Endothelial cell of umbilical vein (primary cell): ENCODE data around the gene DTX3. TPM values are rescaled to one million over a fixed set of nuclear protein-coding genes. Genes with fewer than 3 reads are reported as not detected.

ENCODE experiments used
- BruUV-seq: library from RNA; stranded (reverse); fragments of 400-500 nt; replicated peaks from 2 replicates; lab custom pipeline; 2021; lab: Mats Ljungman, UMichigan
- CTCF ChIA-PET: fragments of 300-600, 350-600 bp; sonication (Branson Sonifier 250); formaldehyde crosslinking; loops from one replicate; lab custom pipeline; 2021; ENCODE audit warnings: antibody characterized with exemption, inconsistent platforms; lab: Charles Lee
- POLR2A ChIA-PET: fragments of 300-600, 350-600 bp; sonication (Branson Sonifier 250); formaldehyde crosslinking; loops from one replicate; lab custom pipeline; 2021; ENCODE audit warnings: antibody characterized with exemption, inconsistent platforms; lab: Charles Lee
- DNase-seq: peaks from one replicate; pipeline ENCODE4 v3.0.0-alpha.2; 2011; ENCODE audit warnings: low read depth, low spot score
- FAIRE-seq: peaks from 2 replicates; lab custom pipeline; 2011; peaks lifted over from hg19 to GRCh38; lab: Jason Lieb, UNC
- H2AFZ ChIP-seq: 2 replicates; pipeline ENCODE4 v1.6.0; 2012; ENCODE audit warnings: low read depth, low read length, control low read depth, inconsistent platforms
- H3K27ac ChIP-seq: 2 replicates; pipeline ENCODE4 v1.5.1; 2011; ENCODE audit warnings: low read depth, mild to moderate bottlenecking, control low read depth, low read length, moderate library complexity; ENCODE audit not compliant: insufficient read depth
- H3K27me3 ChIP-seq, 2 experiments: 2 replicates each; pipeline versions ENCODE4 v1.6.0 to v1.6.1; 2011; ENCODE audit warnings: low read length in 2 of 2, mixed read lengths in 1 of 2; ENCODE audit not compliant: control insufficient read depth in 2 of 2, insufficient read depth in 2 of 2
- H3K36me3 ChIP-seq, 2 experiments: 2 replicates in 1 of 2; 3 replicates in 1 of 2; pipeline ENCODE4 v1.5.1; 2011; ENCODE audit warnings: low read length in 2 of 2, mild to moderate bottlenecking in 1 of 2, moderate library complexity in 1 of 2; ENCODE audit not compliant: control insufficient read depth in 2 of 2, insufficient read depth in 2 of 2; ENCODE audit errors: extremely low read depth in 1 of 2
- H3K4me1 ChIP-seq: 3 replicates; pipeline ENCODE4 v1.5.1; 2011; ENCODE audit warnings: mild to moderate bottlenecking, low read length; ENCODE audit not compliant: control insufficient read depth, insufficient read depth; ENCODE audit errors: extremely low read depth
- H3K4me2 ChIP-seq: 2 replicates; pipeline ENCODE4 v1.6.1; 2011; ENCODE audit warnings: low read length, control low read depth, mixed read lengths; ENCODE audit not compliant: insufficient read depth
- H3K4me3 ChIP-seq, 3 experiments: fragments of 200-600 bp in 1 of 3; sonication (generic), shearing (Covaris generic) in 1 of 3; replicated peaks in 1 of 3; 2 replicates each; pipeline ENCODE4 v1.5.1; 2011 to 2016; ENCODE audit warnings: control low read depth in 3 of 3, low read length in 3 of 3, mild to moderate bottlenecking in 2 of 3, inconsistent platforms in 1 of 3, low read depth in 1 of 3, moderate library complexity in 1 of 3; ENCODE audit not compliant: insufficient read depth in 1 of 3
- H3K79me2 ChIP-seq: 2 replicates; pipeline ENCODE4 v1.6.0; 2012; ENCODE audit warnings: low read length, inconsistent platforms; ENCODE audit not compliant: control insufficient read depth, insufficient read depth
- H3K9ac ChIP-seq: replicated peaks from 2 replicates; pipeline ENCODE3; 2011; ENCODE audit warnings: low read length, control low read depth; ENCODE audit not compliant: insufficient read depth; ENCODE audit errors: extremely low read depth
- H3K9me1 ChIP-seq: replicated peaks from 3 replicates; pipeline ENCODE4 v1.6.0; 2011; ENCODE audit warnings: mild to moderate bottlenecking, low read length; ENCODE audit not compliant: control insufficient read depth, insufficient read depth; ENCODE audit errors: extremely low read depth
- H3K9me3 ChIP-seq: replicated peaks from 2 replicates; pipeline ENCODE4 v1.5.1; 2012; ENCODE audit warnings: low read length, inconsistent platforms; ENCODE audit not compliant: control insufficient read depth, insufficient read depth
- H4K20me1 ChIP-seq: replicated peaks from 2 replicates; pipeline ENCODE3; 2011; ENCODE audit warnings: mild to moderate bottlenecking, low read length; ENCODE audit not compliant: control insufficient read depth, insufficient read depth; ENCODE audit errors: extremely low read depth
- EZH2 ChIP-seq: IDR thresholded peaks from 2 replicates; pipeline ENCODE4 v1.6.1; 2012; ENCODE audit warnings: borderline replicate concordance, low read depth, mild to moderate bottlenecking, moderate library complexity, low read length, inconsistent platforms; ENCODE audit not compliant: severe bottlenecking
- FOS ChIP-seq: IDR thresholded peaks from 2 replicates; pipeline ENCODE4 v1.6.1; 2011; ENCODE audit warnings: mild to moderate bottlenecking, low read length, moderate library complexity, borderline replicate concordance; ENCODE audit not compliant: insufficient read depth
- GATA2 ChIP-seq: IDR thresholded peaks from 2 replicates; pipeline ENCODE4 v1.7.0; 2011; ENCODE audit warnings: low read depth, mild to moderate bottlenecking, moderate library complexity, mixed read lengths, low read length; ENCODE audit not compliant: insufficient read length, insufficient read depth
- JUN ChIP-seq: IDR thresholded peaks from 2 replicates; pipeline ENCODE4 v1.6.1; 2011; ENCODE audit warnings: borderline replicate concordance, low read depth; ENCODE audit not compliant: insufficient read length, insufficient read depth
- MAX ChIP-seq: IDR thresholded peaks from 2 replicates; pipeline ENCODE4 v1.6.1; 2011; ENCODE audit not compliant: insufficient read depth, insufficient read length
- MYC ChIP-seq: IDR thresholded peaks from one replicate; pipeline ENCODE4 v1.6.1; 2011; ENCODE audit warnings: mild to moderate bottlenecking, low read depth, low read length
- POLR2A ChIP-seq: IDR thresholded peaks from 2 replicates; pipeline ENCODE4 v1.6.1; 2012; ENCODE audit warnings: low read depth, mild to moderate bottlenecking, control low read depth, low read length
- POLR2AphosphoS5 ChIP-seq: IDR thresholded peaks from 2 replicates; pipeline ENCODE4 v1.6.1; 2012; ENCODE audit warnings: low read depth, mild to moderate bottlenecking, control low read depth, low read length, moderate library complexity; ENCODE audit not compliant: insufficient read depth
- dilution Hi-C: fragments of 300-500 bp; cut with MboI; formaldehyde crosslinking; loops from one replicate; pipeline ENCODE4 v1.15.0; 2019; ENCODE audit warnings: low sequenced_read_pairs; ENCODE audit not compliant: extremely low pct_ligation_motif_present
- intact Hi-C: fragments of 100-400 bp; cut with micrococcal nuclease; formaldehyde crosslinking; loops from one replicate; pipeline ENCODE4 v1.10.0; 2022
- polyA plus RNA-seq, 4 experiments: library from polyadenylated mRNA; depleted of rRNA in 3 of 4; stranded (reverse) in 3 of 4; unstranded in 1 of 4; fragments of >200 nt; gene quantifications; 2 replicates each; pipeline versions ENCODE4 v1.2.1 to v1.2.3, GENCODE V29; 2011 to 2012; ENCODE audit warnings: missing spikeins in 1 of 4
- total RNA-seq: library from RNA; stranded (reverse); gene quantifications from 2 replicates; pipeline ENCODE4 v1.2.3, GENCODE V29; 2021
- TF ChIP-seq, protein P1 (sequence below), 2 donors: IDR thresholded peaks; 1 replicate in 1 of 2; 2 replicates in 1 of 2; pipeline ENCODE4 v1.5.1; 2011; ENCODE audit warnings: low read length in 2 of 2, mild to moderate bottlenecking in 2 of 2, moderate library complexity in 2 of 2, control low read depth in 1 of 2, inconsistent platforms in 1 of 2, low read depth in 1 of 2; ENCODE audit not compliant: insufficient read depth in 1 of 2; ENCODE audit errors: extremely low read depth in 1 of 2

DTX3 gene
- total and polyA plus RNA-seq, 2 donors (not counting 3 experiments of a cell fraction or from before 2014, with no cell fraction given): 34.5 to 51.4 TPM

DNA sequence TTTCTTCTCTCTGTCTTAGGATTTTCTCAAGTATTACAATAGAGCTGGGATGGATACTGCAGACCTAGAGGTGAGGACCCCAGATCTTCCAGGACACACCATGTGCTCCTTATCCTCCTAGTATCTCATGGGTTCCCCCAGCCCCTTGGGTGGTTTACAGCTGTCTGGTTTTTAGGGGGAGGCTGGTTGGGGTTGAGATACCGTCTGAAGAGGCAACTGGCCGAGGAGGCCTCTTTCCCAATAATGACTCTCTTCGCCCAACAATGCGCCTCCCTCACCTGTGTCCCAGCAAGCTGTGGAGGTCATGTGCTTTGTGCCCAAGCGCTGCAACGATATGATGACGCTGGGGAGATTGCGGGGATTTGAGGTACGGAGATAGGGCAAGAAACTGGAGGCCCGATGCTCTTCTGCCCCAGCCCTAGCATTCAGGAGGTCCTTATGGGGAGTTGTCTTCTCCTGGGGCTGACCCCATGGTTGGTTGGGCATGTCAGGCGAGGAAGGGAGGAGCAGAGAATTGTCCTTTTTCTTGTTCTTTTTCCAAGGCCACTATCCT lies 10.4 kb downstream of the DTX3 start:
- no peak for DNase-seq
- FAIRE-seq: no peak
- Histone ChIP-seq H3K9me3 (no peaks in the 10 kb centered on the region), H3K4me2 (no peak overlapping the region), H3K9me1 (no peaks in the 10 kb centered on the region), H2AFZ (no peak overlapping the region), H3K4me1 (peaks cover 3% of the 10 kb centered on the region), H3K27ac (no peak overlapping the region), H3K36me3 (no peaks in the 10 kb centered on the region), H3K4me3 (no peak overlapping the region), H4K20me1 (no peaks in the 10 kb centered on the region), H3K79me2 (no peaks in the 10 kb centered on the region), H3K9ac (no peak overlapping the region), H3K27me3 (peaks cover 19 to 29% of the 10 kb centered on the region in 2 experiments)
- ChIA-PET CTCF (interaction anchor here (1.4 to 5.7 kb wide), 3 partner anchors 16 to 31 kb away, joined by 3 to 54 read pairs (median 8); partner anchors contain the start of gene B4GALNT1), POLR2A (no interaction called here)
- no TSS peak for BruUV-seq
- TF ChIP-seq MYC (no peak), EZH2 (no peak), FOS (no peak), JUN (no peak), MAX (no peak), POLR2AphosphoS5 (no peak), GATA2 (no peak), POLR2A (no peak)
- TF ChIP-seq, protein P1, sequence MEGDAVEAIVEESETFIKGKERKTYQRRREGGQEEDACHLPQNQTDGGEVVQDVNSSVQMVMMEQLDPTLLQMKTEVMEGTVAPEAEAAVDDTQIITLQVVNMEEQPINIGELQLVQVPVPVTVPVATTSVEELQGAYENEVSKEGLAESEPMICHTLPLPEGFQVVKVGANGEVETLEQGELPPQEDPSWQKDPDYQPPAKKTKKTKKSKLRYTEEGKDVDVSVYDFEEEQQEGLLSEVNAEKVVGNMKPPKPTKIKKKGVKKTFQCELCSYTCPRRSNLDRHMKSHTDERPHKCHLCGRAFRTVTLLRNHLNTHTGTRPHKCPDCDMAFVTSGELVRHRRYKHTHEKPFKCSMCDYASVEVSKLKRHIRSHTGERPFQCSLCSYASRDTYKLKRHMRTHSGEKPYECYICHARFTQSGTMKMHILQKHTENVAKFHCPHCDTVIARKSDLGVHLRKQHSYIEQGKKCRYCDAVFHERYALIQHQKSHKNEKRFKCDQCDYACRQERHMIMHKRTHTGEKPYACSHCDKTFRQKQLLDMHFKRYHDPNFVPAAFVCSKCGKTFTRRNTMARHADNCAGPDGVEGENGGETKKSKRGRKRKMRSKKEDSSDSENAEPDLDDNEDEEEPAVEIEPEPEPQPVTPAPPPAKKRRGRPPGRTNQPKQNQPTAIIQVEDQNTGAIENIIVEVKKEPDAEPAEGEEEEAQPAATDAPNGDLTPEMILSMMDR (IDR thresholded peaks at IDR 0.05; ENCODE audit: extremely low read depth in 1 of 2, insufficient read depth in 1 of 2, low read depth in 1 of 2, low read length in 2 of 2): no peak
- dilution Hi-C loops (no loop called here), intact Hi-C loops (no loop called here)
